Brain pericyte (primary cell): Measurements from ENCODE around the gene HTATSF1.

Source experiments
- DNase-seq: peaks from one replicate; pipeline ENCODE4 v3.0.0-alpha.2; 2012; ENCODE audit warnings: low read depth, low spot score

The HTATSF1 gene, protein sequence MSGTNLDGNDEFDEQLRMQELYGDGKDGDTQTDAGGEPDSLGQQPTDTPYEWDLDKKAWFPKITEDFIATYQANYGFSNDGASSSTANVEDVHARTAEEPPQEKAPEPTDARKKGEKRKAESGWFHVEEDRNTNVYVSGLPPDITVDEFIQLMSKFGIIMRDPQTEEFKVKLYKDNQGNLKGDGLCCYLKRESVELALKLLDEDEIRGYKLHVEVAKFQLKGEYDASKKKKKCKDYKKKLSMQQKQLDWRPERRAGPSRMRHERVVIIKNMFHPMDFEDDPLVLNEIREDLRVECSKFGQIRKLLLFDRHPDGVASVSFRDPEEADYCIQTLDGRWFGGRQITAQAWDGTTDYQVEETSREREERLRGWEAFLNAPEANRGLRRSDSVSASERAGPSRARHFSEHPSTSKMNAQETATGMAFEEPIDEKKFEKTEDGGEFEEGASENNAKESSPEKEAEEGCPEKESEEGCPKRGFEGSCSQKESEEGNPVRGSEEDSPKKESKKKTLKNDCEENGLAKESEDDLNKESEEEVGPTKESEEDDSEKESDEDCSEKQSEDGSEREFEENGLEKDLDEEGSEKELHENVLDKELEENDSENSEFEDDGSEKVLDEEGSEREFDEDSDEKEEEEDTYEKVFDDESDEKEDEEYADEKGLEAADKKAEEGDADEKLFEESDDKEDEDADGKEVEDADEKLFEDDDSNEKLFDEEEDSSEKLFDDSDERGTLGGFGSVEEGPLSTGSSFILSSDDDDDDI

DNA sequence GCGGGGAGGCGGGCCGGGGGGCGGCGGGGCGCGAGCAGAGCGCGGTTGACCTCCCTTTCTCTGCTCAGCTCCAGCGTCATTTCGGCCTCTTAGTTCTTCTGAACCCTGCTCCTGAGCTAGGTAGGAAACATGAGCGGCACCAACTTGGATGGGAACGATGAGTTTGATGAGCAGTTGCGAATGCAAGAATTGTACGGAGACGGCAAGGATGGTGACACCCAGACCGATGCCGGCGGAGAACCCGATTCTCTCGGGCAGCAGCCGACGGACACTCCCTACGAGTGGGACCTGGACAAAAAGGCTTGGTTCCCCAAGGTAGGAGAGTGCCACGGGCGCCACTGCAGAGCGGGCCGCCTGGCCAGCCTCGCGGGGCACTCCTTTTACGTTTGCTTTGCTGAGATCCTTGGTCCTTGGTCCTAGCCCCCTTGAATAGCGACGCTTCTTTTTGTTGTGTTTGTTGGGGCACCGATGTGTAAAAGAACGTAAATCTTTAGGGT is at the start of gene HTATSF1:
TSS of gene HTATSF1 (plus strand) at position 37 of the 497 bp plus-strand sequence. CDS start at position 130, 93 bp downstream.
- no peak for DNase-seq

DNA sequence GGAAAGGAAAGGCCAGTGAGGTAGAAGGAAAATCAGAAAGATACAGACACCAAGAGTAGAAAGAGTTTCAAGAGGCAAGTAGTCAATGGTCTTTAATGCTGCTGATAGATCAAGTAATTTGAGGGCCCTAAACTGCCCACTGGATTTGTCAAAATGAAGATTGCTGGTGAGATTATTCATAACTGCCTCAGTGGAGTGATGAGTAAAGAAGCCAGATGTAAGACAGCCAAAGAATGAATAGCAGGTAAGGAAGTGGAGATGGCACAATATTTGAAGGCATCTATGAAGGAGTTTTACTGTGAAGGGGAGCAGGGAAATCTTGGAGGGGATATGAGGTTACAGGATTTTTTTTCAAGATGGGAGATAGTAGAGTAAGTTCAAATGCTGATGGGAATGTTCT is 49.4 kb upstream of the HTATSF1 start:
- DNase-seq: no peak

DNA sequence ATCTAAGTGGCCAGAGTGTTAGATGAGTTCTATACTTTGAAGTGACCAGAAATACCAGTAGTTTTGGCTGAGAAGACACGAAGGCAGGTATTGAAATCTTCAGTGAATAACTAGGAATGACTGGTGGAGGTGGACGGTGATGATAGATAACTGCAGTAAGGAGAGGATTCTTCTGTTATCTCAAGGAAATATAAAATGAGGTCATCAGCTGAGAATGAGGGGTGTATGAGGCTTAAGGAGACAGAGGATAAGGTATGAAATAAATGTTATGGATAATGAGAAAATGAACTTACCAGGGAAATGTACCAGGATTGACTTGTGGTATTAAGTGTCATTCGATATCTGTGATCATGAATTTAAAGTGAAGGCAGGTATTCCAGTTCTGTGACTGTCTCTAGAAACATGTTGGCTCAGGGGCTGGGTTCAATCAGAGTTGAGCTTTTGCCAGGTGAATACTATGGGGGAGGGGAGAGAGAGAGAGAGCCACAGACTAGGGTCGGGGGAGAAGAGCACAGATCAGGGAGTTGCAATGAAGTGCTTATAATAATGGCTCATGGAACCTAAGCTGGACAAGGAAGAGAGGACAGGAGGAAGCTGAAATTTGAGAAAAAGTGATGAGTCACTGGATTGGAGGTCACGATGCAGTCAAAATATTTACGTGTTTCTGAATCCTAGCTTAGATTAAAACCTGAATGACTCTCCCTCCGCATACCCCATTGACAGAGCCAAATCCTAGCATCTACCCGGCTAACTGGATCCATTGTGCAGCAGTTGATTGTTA is 47.2 kb upstream of the HTATSF1 start:
- DNase-seq: no peak

DNA sequence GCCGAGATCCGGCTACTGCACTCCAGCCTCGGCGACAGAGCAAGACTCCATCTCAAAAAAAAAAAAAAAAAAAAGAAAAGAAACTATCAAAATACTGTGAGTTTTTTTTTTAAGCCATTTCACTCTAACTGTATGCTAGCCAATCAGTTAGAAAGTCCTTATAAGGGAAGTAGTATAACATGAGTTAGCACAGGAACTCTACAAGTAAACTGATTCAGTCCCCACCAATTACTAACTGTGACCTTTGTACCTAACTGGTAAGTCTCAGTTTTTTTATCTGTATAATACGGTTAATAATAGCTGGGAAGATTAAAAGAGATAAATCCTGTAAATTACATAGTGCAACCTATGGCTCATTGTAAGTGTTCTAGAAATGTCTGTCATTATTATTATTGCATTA is 44.8 kb upstream of the HTATSF1 start:
- DNase-seq: no peak

DNA sequence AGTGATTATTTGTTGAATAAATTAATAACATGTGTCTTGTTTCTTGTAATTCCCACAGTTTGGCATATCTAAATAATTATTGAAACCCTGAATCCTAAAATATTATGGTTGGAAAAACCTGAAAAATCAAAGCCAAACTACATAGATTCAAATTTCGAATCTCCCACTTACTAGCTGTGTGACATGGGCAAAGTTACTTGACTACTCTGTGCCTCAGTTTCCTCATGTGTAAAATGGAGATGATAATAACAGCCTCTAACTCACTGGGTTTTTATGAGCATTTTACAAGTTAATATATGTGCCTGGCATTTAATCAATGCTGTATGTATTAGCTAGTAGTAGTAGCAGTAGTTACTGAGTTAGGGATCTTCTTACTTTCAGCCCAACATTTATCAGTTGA is 44.3 kb upstream of the HTATSF1 start:
- no peak for DNase-seq

DNA sequence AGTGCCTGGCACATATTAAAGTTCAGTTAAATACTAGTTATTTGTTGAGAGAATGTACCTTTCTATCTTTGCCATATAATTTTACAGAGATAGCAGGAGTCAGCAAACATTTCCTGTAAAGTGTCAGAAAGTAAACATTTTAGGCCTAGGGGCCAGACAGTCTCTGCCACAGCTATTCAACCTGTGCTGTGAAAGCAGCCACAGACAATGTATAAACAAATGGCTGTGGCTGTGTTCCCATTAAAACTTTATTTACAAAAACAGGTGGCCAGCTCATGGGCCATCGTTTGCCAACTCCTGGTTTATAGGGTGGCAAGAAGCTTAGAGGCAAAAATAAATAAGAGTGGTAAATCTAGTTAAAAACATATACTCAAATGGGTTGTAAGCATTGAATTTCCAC is 43.6 kb upstream of the HTATSF1 start:
- DNase-seq: no peak

DNA sequence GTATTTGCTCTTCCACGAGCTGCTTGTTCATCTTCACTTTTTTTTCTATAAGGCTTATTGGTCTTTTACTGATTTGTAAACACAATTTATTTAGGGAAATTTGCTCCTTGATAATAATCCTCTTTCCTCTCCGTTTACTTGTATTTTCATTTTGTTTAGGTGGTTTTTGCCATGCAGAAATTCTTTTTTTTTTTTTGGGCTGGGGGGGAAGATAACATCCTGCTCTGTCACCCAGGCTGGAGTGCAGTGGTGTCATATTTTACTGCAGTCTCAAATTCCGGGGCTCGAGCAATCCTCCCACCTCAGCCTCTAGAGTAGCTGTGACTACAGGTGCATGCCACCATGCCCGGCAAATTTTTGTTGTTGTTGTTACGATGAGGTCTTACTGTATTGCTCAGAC is 41.3 kb upstream of the HTATSF1 start:
- DNase-seq: no peak

DNA sequence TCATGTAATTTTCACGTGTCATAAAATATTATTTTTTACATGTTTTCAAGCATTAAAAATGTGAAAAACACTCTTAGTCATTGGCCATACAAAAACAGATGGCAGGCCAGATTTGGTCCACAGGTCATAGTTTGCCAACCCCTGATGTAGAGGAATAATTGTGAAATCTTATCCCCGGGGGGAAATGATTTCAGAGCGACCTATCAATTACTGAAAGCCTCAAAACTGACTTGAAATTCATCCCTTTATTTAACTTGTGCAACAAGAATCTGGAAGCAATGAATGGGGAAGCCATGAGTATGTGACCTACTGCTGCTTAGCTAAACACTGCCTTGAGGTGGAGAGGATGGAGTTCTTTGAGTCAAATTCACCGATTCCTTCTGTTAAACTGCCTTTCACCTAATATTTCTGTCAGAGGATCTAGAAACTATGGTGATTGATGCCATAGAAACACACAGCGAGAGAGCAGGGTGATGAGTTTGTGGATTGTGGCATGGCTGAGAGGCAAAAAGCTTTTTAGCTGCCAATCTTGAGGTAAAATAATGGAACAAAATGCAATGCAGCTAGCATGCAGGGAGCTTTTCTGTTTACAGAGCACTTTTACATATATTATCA is 40.0 kb upstream of the HTATSF1 start:
- DNase-seq: no peak

DNA sequence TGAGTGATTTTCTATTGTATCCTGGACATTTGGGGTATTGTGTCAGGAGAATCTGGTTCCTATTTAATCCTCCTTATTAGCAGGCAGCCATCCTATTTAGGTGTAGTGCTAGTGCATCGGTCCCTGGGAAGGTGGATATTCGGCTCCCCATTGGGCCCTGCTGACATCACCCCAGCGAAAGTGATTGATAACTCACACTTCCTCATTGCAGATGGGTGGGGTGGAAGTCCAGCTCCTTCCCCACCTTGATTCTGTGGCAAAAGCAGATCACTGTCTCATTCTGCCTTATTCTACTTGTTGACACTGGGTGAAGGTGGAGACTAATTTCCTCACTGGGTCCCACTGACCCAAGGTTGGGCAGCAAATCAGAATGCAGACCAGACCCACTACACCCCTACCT is 32.8 kb upstream of the HTATSF1 start:
- DNase-seq: no peak

DNA sequence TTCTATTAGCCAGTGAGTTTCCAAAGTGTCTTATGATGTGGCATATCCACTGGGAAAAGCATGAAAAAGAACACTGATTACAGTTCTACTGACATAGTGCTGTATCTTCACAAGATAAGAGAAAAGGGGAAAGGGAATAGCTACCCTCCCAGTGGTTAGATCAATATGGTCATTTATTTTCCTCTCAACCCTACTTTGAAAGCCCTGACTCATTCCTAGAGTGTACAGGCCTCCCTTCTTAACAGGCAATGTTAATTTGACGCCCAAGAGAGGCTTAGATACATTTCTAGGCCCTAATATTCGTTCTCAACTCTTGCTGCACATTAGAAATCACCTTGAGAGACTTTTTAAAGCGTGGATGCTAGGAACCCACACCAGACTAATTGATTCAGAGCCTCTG is 30.1 kb upstream of the HTATSF1 start:
- no peak for DNase-seq

DNA sequence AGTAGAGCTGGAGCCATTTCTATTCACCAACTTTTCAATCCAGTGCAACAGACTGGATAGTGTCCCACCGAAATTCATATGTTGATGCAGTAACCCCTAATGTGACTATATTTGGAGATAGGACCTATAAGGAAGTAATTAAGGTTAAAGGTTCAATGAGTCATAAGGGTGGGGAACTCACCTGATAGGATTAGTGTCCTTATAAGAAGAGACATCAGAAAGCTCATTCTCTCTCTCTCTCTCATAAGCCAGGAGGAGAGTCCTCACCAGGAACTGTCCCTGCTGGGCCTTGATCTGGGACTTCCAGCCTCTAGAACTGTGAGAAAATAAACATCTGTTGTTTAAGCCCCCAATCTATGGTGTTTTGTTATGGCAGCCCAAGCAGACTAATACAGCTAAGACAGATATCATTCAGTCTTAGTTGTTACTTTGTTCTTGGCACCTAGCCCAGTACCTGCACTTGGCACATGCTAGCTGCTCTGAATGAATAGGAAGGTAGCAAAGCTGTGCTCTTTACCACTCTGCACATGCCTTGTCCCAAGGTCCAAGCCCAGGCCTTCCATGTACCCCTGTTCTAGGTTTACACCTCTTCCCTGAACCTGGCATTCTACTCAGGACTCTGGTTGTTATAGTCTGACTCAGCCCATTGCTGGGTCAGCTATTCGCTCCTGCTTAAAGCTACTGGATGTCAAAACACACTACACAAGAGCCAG is 28.8 kb upstream of the HTATSF1 start:
- DNase-seq: no peak

DNA sequence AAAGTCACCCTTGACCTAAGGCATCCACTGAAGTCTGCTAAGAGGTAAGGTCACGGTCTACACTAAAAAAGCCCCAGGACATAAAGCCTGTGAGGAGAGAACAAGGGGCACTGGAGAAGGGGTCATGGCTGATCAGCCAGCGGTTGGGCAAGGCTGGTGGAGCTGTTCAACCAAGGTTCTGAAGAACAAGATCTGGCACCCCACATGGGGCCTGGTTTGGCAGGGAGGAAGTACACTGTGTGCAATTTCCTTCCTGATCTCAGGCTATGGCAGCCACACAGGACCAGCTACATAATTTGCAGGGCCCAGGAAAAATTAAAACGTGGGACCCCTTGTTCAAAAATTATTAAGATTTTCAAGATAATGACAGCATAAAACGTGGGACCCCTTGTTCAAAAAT is 23.7 kb upstream of the HTATSF1 start:
- DNase-seq: no peak

DNA sequence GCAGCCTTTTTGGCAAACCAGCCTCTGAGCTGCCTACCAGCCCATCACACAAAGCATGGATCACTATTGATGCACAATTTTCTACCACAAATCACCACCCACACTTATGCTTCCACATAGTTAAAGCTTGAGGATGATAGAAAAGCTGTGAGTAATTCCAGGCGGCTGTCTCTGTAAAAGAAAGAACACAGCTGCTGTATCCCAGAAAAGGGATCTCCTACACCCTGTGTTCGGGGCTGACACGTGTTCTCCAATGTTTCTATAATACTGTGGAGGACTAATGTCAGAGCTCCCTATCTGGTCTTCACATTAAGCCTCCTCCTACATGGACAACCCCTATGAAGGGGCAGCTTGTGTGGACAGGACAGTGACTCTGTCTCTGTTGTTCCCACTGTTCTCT is 22.2 kb upstream of the HTATSF1 start:
- DNase-seq: no peak

DNA sequence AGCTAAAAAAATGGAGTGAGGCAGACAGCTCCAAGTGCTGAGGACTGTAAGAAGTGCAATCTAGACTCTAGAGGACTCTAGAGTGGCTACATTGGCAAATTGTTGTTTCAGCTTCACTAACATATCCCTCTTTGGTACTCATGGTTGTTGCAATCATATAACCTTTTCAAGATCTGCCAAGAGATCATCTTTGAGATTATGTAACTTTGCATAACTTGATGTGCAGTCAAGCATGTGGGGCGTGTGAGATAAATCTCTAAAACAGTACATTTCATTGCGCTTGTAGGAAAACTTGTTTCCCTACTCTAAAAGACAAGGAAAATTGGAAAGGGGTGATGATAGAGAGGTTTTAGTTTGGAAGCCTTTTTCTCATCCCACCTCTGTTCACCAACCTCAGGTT is 20.9 kb upstream of the HTATSF1 start:
- DNase-seq: no peak

DNA sequence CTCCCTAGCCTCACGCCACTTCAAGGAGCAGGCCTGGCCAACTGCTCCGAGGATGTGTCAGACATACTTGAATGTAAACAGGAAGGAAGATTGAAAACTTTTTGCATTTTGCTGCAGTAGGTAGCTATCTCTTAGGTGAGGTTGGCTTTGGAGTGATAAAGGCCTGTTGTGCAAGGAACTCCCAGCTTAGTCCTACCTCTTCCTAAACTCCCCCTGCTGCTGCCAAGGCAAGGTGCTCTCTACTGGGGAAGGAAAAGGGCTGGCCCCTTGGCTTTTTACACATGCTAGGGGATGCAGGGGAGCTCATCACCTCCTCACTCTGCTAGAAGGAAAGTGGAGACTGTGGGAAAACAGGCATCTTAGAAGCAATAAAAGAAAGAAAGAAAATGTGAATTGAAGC is 20.4 kb upstream of the HTATSF1 start:
- DNase-seq: no peak

DNA sequence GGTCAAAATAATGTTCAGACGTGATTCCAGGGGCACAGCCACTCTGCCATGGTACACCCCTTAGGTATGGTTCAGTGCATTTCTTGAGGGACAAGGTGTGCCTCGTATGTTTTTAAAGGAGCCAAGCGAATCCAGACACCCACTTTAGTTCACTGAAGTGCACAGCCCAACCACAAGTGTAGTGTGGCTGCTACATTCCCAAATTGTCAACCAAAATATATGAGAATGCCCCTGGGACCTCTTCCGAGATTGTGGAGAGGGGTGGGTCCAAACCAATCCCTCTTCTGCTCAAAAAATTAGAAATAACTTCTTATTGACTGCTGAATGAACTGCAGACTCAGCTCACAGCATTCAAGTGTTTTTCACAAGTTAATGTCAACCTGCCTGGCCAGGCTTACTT is 17.0 kb upstream of the HTATSF1 start:
- DNase-seq: no peak

DNA sequence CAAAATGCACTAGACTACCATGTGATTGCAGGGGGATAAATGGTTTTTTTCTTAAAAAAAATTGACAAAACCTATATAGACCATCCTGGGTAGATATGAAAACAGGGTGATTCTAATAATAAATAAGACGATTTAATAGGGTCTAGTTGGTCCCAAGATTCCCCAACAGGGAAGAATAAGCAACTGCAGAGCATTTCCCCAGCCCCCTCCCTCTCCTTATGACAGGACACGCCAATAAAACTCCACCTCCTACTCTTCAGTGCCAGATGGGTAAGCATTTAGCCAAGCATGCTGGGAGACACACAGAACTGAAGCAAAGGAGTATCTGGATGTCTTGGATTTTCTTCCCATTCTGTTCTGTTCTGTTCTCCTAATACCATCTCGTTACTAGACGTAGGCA is 9.7 kb upstream of the HTATSF1 start, which contains the start of gene BRS3:
TSS of gene BRS3 (plus strand) at position 301 of the 400 bp plus-strand sequence. CDS start 168 bp downstream, outside the sequence.
- no peak for DNase-seq

DNA sequence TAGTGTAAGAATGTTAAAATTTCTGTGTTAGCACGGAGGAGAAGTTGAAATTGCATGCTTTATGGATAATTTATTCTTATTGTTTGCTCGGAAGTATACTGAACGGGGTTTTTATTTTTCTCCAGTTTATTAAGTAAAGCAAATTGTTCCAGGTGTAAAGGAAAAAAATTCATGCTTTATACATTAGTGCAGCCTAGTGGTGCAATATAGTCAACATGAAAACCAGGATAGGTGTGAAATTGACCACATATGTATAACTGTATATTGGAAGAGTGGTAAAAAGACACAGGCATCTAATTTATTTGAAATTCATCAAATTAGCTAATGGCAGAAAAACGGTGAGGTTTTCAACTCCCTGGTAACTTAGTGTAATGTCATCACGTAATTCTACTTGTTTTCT is 8.7 kb upstream of the HTATSF1 start:
- DNase-seq: no peak

DNA sequence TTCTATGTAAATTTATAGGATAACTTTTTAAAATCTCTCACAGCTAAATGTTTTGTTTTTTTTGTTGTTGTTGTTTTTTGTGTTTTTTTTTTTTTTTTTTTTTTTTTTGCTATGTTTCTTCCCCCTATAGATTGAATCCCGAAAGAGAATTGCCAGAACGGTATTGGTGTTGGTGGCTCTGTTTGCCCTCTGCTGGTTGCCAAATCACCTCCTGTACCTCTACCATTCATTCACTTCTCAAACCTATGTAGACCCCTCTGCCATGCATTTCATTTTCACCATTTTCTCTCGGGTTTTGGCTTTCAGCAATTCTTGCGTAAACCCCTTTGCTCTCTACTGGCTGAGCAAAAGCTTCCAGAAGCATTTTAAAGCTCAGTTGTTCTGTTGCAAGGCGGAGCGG is 5.6 kb upstream of the HTATSF1 start:
- no peak for DNase-seq

DNA sequence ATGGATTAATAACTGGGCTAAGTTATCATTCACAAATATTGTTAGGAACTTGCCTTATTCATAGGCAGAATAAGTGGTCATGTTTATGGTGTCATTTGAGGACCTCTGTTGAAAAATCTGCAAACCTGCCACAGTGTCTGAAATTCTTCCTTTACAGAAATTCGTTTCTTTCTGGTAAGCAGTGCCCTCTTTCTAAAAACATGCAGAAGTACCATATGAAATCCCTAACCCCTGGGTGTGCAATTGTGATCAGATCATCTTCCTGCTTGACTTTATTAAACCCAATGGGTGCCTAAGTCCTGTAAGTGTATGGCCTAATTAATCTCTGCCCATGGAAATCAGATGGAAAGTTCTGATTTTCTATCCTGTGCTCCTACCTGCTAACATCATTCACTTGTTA is 4.4 kb upstream of the HTATSF1 start:
- no peak for DNase-seq

DNA sequence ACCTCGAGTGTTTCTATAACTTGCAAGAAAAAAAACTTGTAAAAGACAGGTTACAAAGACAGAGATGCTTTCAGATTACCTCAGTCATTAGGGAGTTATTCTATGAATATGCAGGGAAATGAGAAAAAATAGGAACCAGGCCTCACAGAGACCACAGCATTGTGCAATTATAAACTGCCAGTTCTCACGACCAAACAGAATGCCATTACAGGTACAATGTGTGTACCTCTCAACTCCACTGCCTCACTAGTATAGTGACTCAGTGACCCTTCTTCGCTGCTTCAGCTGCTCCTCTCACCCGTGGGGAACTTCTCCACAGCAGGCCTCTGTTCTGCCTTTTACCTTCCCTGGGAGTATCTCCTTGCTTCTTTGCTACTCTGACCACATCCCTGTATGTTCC is 2.3 kb upstream of the HTATSF1 start:
- DNase-seq: no peak
